HG02642 (cell line): ENCODE measurements around the gene BTBD1.
"Not testable (repeated sequence)": the region's sequence is repeated elsewhere in the genome, so short reads cannot be mapped to it uniquely, and the experiment has no call there.

Experiments used
- ATAC-seq: cut with Tn5 transposase; IDR thresholded peaks from one replicate; pipeline ENCODE4 v1.9.1; 2021; ENCODE audit warnings: mild to moderate bottlenecking; ENCODE audit not compliant: unreplicated experiment, poor library complexity

Gene BTBD1

DNA sequence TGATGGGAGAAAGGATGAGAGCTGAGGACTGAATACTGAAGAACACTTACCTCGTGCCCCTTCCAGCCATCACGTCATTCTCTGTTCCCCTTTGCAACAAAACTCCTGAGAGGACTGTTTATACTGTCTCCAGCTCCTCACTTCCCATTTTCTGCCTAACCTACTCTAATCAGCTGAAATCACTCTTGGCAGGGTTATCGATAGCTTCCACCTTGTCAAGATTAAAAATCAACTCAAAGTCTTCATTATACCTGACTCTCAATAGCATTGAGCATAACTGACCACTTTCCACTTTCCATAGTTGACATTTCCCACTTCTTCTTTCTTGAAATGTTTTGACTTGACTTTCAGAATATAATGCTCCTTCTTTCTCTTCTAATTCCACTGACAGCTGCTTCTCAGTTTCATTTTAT is 4.3 kb downstream of the BTBD1 start:
- ATAC-seq: no peak

DNA sequence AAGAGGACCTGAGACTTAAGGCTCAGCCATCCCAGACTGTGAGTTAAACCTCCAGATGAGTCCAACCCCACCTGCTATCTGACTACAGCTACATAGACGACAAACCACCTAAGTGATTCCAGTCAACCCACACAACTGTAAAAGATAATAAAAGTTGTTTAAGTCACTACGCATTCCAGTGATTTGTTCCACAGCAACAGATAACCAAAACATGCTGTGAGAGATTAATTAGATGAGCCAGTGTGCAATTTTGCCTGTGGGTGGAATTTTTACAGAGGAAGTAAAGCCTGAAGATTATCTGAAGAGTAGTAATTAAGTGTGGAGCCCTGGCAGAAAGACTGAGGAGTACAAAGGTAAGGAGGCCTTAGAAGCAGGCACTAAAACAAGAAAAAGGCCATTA is 5.4 kb downstream of the BTBD1 start:
- ATAC-seq: no peak

DNA sequence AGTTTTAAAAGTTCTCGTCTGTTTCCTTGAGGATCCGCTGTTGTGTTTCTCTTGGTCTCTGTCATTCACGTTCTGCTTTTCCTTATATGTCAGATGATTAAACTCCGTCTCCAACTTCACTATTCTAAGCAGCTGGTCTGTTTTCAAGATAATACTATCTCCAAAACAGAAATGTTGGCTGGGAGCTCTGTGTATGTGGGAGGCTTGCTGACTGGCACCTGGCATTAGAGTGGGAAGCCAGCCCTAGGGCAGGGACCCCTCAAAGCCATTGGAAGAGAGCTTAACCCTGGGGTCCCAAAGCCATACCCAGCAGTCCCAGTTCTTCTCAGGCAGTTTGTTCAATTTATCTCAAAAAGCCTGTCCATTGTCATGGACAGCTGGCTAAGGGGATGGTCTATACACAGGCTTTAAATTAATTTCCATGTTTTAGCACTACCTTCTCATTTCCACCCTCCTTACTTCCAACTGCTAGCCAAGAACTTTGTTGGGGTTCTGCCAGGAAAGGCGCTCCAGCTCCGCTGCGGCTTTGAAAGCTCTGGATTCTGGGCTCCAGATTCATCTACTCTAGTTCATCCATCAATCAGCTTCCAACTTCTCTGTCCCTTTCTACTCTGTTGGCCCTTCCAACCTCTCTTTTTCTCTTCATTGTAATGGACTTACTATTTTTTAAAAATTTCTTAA is 9.2 kb downstream of the BTBD1 start:
- no peak for ATAC-seq

GRCh38 chr15:83057002-83057401 is 10.1 kb downstream of the BTBD1 start:
- no peak for ATAC-seq

- no peak for ATAC-seq
These were observed 13.9 kb downstream of the BTBD1 start for GRCh38 chr15:83053151-83053550.

DNA sequence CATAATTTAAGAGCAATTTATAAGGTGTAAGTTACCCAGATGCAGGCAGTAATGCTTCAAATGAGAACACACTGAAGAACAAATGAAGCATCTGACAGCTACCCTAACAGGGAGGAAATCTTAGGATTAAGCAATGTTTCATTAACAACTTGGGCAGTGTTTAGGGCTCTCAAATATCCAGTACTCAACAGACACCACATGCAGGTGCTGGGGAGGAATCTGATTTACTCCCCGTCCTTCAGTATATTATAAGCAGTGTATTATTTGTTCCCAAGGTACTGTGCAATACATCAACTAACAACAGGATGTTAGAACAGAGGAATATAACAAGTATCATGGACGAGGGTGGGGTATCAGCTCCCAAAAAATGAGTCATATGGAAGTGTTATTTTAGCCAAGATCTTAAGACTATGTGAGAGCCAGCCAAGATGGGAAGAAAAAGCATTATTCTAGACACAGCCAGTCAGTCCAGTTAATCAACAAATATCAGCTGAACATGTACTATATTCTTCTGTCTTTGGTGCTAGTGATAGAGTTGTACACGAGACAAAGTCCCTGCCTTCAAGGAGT is 20.4 kb downstream of the BTBD1 start:
- ATAC-seq: no peak

GRCh38 chr15:83044156-83044555 is 22.9 kb downstream of the BTBD1 start:
- ATAC-seq: no peak

DNA sequence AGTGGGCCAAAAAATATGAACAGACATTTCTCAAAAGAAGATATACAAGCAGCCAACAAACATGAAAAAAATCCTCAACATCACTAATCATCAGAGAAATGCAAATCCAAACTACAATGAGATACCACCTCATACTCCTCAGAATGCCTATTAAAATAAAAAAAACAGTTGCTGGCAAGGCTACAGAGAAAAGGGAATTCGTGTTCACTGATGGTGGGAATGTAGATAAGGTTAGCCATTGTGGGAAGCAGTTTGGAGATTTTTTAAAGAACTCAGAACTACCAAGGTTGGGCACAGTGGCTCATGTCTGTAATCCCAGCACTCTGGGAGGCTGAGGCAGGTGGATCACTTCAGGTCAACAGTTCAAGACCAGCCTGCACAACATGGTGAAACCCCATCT is 27.8 kb downstream of the BTBD1 start:
- ATAC-seq: no peak

- ATAC-seq: no peak
These were observed 30.8 kb downstream of the BTBD1 start for GRCh38 chr15:83036253-83036652.

- not testable (repeated sequence) for ATAC-seq
These were observed 35.8 kb downstream of the BTBD1 start for GRCh38 chr15:83031234-83031633.

- no peak for ATAC-seq
These were observed 37.0 kb downstream of the BTBD1 start for GRCh38 chr15:83030021-83030420.

DNA sequence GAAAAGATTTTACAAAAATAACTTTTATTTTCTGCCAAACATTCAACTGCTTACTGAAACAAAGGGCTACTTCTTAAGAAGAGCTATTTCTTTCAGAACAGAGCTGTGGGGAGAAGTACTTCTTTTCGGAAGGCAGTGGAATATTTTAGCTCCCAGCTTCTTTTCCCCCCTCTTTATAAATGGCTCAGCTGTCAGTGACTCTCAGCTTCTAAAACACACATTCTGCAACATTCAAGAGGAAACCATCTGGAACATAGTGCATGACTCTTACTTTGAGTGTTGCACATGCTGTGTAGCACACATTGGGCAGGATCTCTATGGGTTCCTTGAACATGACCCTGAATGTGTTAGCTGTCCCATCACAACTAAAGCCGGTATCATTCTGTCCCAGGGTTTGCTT is 48.6 kb downstream of the BTBD1 start:
- ATAC-seq: no peak

DNA sequence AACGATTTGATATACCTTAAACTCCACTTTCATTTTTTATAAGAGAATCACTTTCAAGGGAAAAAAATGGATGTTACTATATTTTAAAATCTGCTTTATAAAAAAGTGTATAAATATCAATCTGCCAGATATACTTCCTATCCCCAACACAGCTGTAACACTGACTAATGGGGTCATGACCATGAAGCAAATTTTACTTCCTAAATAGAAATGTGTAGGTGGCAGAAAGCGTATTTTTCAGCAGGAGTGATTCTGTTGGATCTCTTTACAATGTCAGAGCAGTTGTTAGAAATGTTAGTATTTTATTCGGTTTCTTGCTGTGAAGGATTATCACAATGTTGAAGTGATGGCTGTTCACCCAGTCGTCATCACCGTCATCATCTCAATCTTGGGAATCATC is 50.1 kb downstream of the BTBD1 start:
- ATAC-seq: no peak

DNA sequence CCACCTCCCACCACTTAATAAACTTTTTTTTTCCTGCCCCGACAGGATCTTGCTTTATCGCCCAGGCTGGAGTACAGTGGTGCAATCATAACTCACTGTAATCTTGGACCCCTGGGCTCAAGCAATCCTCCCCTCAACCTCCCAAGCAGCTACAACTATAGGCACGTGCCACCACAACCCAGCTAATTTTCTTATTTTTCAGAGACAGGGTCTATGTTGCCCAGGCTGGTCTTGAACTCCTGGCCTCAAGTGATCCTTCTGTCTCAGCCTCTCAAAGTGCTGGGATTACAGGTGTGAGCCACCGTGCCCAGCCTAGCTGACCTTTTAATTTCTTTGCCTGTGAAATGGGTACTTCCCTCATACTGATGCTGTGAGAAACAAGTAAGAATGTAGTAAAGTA is 51.7 kb downstream of the BTBD1 start:
- no peak for ATAC-seq

DNA sequence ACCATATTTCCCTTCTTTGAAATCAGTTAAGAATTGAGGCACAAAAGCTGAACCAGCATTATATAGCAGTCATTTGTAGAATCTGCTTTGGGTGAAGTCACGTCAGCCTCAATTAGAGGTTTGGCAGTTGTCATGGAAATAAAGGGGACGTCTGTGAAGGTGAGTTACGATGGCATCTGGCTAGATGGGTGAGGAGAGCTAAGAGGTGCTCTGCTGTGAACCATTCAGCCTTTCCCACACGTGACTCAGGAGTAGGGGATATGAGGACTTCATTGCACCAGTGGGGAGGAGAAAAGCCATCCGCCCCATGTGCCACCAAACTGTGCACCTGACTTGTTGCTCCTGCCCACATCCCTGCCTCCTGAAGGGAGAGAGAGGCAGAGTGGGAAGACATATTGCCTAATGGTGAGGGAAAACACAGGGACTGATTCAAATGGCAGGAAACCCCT is 52.8 kb downstream of the BTBD1 start:
- ATAC-seq: no peak

DNA sequence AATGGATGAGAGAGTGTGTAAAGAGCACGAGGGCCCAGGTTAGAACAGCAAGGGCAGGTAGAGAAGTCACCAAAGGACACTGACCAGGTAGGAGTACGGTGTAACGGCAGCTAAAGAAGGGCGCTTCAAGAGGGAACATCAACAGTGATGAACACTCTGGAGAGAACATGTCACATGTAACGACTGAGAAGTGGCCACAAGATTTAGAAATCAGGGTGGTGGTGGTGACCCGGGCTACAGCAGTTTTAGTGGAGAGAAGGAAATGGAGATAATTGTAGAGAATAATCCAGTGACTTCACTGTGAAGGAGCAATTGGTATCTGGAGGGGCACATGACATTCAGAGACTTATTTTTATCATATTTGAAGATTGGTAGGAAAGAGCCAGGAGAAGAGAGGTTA is 54.4 kb downstream of the BTBD1 start:
- ATAC-seq: no peak

DNA sequence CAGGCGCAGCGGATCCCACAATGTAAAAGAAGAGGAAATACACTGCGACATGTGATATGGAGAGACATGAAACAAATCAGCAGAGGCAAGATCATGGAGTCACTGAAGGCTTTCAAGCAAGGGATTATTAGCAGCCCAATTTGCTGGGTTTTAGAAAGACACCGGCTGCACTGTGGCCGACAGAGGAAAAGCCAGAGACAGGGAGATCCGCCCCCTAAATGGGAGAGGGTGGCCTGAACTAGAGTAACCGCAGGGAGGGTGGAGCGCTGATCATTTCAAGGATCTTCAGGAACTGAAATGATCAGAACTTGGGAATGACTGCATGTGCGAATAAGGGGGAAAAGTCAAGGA is 55.0 kb downstream of the BTBD1 start:
- ATAC-seq: no peak

DNA sequence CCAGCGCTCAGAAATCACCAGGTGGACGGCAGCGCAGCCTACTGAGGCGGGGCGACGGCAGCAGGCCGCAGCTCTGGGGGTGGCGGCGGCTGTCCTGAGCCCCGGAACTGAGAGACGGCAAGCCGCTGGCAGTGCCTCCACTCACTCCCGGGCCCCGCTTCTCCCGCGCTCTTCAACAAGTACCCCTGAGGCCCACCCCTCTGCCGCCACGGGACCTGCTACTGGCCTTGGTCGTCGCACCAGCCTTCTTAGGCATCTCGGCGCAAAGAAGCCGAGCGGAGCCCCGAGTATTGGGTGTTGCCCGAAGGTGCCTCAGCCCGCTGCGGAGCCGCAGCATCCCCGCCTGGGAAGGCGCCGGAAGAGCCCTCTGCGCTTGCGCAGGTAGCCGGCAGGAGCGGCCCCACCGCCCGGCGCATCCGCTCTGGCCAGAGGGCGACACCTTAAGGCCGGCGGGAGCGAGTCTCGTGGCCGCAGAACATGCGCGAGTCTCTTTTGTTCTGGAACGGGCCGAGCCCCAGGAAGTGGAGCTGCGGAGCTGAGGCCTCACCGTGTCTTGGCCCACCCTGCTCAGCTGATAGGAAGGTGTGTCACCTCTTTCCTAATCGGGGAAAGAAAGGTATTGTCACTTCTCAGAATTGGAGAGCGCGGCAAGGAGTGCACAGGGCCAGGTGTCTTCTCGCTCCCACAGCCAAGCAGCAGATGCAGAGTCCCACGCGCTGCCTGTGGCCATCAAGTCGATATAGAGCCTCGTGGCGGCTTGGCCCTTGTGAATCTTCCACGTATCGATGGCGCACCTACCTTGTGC is 55.6 kb downstream of the BTBD1 start, which contains the start of gene C15orf40:
Gene C15orf40 (minus strand): TSS at position 369 of the 805 bp plus-strand sequence. CDS start 32 bp downstream, at position 337.
- peak; percentile 89 for ATAC-seq

- peak; percentile 62 for ATAC-seq
These were observed 56.3 kb downstream of the BTBD1 start for GRCh38 chr15:83010709-83011270.

- not testable (repeated sequence) for ATAC-seq
These were observed 66.4 kb downstream of the BTBD1 start for GRCh38 chr15:83000672-83001031.
